HS-5 (cell line): ENCODE data around the gene SHC3.

ENCODE experiments used
- DNase-seq: peaks from one replicate; pipeline ENCODE4 v3.0.0-alpha.2; 2012; ENCODE audit warnings: low read depth

SHC3 gene

GRCh38 chr9:89000973-89001916 lies 177.4 kb downstream of the SHC3 start:
- DNase-seq: no peak

DNA sequence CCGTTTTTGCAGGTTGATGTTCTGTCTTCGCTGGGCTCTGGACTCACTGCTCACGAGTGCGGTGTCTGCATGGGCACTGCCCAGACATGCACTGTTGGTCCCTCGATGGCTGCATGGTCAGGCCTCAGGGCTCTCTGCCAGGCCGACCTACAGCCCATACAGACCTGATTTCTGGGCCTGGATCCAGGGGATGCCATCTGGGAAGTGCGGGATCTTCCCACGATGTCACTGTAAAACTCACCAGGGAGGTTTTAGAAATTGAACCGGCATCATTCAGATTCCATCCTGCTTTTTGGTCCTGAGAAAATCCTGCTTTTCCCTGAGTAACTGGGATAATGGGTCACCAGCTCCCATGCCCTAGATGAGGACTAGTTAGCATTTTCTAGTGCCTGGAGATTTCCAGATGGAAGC lies 178.2 kb downstream of the SHC3 start:
- no peak for DNase-seq

- DNase-seq: no peak
These were observed 179.7 kb downstream of the SHC3 start for GRCh38 chr9:88998911-88999310.

GRCh38 chr9:88998503-88998902 lies 180.1 kb downstream of the SHC3 start:
- DNase-seq: no peak

- DNase-seq: no peak
These were observed 181.0 kb downstream of the SHC3 start for GRCh38 chr9:88997646-88998045.

DNA sequence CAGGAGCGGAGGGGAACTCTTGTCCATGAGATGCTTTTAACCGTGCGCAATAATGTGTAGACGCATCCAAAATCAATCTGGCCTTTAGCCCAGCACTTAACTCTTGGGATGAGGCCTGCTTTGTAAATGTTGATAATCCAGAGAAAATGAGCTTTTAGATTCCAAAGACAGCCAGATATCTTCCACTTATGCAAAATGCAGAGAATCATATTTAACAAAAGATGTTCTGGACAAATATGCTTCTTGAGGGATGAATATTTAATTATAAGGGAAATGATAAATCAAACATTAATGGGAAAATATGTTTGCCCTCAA lies 181.7 kb downstream of the SHC3 start:
- no peak for DNase-seq

DNA sequence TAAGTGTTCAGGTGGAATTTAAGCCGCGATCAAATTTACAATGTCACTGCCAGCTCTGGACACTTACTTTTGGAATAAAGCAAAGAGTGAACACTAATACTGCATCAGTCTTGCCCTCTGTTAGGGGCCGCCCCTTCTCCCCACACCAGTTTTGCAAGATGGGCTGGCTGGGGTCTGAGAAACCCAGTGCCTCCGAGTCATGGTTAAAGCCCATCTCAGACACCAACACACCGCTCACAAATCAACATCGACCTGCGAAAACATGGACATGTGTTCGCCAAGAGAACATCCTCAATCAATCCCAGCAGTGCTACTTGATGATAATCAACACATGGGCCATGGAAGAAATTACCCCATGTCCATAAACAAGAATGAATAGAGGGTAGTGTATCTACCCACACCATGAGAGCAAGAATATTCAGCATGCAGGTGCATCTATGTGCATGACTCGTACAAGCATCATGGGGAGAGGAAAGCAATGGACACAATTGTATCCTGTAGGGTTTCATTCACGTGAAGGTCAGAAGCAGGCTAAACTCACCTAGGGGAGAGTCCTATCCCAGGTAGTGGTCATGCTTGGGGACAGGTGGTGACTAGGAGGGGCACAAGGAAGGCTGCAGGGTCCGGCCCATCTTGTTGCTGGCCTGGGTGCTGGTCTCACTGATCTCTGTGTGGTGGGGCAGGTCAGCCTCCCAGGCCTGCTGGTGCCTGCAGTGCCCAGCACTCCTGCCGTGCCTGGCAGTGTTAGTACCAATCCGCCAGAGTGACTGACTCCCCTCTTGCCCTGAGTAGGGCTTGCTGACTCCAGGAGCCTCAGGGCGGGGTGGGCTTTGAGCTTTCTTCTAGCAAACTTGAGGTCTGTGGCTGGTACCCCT lies 182.3 kb downstream of the SHC3 start:
- DNase-seq: no peak

DNA sequence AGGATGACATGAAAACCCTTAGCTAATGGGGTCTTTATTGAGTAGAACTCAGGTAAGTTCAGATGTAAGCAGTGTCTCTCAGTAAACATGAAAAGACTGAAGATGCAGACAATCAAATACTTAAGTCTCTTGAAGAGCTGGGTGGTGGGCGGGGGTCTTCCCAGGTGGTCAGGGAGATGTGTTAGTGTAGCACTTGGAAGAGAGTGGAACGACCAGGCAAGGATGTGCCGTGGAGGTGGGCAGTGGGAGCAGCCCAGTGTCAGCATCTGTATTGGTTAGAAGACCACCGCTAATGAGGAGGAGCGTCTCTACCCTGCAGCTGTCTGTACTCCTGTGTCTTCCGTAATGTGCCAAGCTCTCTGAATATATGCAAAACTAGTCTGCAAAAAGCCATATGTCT lies 183.0 kb downstream of the SHC3 start:
- DNase-seq: no peak

DNA sequence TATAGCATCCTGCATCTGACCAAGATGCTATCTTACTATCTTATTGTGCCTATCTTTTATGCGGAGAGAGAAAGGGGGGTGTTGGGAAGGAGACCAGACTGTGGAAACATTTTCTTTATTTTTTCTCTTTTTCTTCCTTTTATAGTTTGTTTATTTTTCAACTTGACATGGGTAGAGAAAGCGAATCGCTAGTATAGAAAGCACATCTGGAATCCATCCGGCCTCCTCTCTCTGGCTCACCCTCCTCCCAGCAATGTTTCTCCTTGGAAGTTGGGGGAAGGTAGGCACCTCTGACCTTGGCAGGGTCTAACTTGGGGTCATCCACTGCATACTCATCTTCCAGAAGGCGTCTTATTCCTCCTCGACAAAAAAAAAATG lies 183.4 kb downstream of the SHC3 start:
- DNase-seq: no peak

DNA sequence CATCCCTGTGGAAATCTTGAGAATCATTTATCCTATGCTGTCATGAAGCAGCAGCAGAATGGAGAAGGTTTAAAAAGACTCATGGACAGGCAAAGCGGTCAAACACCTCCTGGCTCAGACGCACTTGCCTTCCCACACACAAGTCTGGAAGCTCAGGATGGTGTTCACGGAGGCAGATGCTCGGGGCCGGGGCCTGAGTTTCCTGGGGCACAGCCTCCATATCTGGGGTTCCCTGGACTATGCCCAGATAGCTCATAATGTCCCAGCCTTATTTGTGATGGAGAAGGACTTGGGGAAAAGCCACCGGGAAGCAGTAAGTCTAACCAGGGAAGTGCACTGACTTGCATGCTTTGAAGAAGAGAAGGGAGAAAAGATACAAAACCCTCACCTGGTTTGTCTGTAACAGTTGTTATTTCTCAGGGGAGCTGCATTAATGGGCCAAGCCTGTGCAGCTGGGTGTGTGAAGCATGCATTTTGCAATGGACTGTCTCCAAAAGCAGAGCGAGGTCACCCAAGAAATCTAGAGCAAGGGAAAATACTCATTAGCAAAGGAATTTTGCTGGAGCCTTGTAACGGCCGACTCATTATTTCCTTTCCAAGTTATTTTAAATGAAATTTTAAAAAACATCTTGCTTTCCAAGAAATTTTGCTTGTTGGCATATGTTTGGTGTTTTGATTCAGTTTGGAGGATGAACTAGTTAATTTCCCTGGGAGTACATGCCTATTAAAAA lies 184.0 kb downstream of the SHC3 start:
- DNase-seq: peak; percentile 45

- DNase-seq: no peak
These were observed 184.7 kb downstream of the SHC3 start for GRCh38 chr9:88993871-88994460.

DNA sequence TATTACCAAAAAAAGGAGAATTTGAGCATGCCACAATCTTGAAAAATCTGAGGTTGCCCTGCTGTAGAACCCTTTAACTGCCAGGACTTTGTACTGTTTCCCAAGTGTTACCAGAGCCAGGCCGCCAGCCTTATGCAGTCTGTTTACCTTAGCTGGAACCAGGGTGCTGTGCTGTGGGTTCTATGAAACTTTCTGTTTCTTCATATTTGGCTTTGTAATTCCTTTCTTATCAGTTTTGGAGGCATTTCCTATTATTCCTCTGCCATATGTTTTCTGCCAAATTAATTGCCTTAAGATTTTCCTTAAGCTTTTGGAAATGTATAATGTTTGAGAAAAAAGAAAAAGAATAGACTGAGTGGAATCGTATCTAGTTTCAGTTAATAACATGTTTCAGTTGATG lies 185.3 kb downstream of the SHC3 start:
- no peak for DNase-seq

DNA sequence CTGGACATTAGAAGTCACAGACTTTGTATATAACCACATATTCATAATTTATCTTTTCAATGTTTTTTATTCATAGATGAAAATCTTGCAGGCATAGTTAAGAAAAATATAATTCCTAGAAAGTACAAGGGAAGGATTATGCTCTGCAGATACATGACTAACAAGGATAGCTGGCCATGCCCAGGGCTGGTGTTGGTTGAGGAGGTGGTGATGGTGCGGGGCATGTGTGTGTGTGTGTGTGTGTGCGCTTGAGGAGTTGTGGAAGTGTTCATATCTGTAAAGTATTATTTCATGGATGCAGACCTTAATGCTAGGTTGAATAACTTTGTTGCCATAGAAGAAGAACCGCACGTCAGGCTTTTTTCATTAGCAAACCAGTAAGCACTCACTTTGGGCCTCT lies 186.1 kb downstream of the SHC3 start:
- no peak for DNase-seq

DNA sequence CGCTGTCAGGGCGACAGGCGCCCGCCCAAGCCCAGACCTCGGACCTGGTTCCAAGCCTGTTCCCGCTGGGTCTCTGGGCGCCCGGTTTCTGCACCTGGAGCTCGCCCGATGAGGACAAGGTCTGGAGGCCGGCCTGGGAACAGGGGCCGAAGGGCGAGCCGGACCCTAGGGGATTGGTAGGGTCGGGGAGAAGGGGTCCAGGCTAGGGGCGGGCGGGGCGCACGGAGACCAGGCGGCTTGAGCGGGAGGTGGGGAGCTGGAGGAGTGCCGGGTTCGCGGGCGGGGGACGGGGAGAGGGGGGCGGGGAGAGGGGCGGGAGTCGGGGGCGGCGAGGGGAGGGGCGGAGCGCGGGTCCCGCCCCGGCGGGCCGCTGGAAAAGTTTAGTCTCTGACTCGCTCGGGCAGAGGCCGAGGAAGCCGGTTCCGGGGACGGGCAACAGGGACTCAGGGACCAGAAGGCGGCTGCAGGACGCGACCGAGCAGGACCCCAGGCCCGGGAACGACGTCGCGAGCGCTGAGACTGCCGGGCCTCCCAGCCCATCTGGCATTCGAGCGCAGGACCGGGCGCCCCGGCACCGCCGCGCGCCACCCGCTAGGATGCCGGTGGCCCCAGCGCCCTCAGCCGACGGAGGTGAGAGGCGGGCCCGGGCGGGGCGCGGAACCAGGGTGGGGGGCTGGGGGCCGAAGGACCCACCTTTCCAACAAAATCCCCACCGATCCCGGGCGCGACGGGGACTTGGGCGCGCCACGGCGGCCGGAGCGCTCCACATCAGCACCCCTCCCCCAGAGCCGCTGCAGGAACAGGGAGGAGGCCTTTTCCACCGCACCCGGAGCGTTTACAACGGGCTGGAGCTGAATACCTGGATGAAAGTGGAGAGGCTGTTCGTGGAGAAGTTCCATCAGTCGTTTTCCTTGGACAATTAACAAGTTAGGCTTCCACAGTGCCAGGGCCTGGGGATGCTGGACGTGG lies 187.3 kb downstream of the SHC3 start, which contains the start of gene S1PR3:
S1PR3 (plus strand) TSS at position 403 of the 969 bp plus-strand sequence. CDS start 9,733 bp downstream, outside the sequence.
- no peak for DNase-seq

GRCh38 chr9:88990729-88991065 lies 187.9 kb downstream of the SHC3 start:
- DNase-seq: no peak

GRCh38 chr9:88990041-88990728 lies 188.4 kb downstream of the SHC3 start:
- no peak for DNase-seq

DNA sequence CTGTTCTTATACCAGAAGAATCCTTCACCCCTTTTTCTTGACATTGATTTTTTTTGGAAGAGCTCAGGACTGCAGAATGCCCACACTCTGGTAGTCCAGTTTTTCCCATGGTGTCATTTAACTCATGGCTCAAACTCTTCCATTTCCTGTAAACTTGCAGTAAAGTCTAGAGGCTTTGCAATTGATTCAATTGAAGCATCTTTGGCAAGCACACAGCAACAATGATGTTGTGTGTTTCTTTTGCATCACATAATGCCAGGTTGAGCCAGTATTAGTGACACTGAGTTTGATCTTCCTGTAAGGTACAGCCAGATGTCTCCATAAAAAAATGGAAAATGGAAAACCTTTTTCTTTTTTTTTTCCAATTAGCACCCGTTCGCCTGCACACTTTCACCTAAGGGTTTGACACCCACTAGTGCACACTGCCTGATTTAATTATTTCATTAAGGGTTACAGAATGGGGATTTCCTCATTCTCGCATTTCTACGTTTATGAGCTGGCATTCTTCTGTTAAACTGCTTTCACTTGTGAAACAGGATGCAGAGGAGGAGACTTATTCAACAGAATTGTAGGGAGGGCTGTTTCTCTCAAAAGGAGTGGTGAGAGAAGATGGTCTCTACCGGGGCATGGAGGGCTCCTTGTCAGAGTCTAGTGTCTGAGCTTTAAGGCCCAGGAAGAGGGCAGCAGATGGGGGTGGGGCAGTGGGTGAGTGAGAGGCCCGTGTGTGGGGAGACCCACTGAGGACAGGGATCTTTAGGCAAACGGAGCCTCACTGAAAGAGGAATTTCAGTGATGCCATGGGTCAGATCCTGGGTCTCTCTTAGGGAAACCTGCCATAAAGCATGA lies 189.6 kb downstream of the SHC3 start:
- DNase-seq: peak; percentile 32

- DNase-seq: no peak
These were observed 191.0 kb downstream of the SHC3 start for GRCh38 chr9:88987661-88988060.

GRCh38 chr9:88986776-88987175 lies 191.8 kb downstream of the SHC3 start:
- DNase-seq: no peak
